WERI-Rb-1 (cell line): ENCODE results near the gene GRAP2.

Experiments
- DNase-seq: peaks from one replicate; pipeline ENCODE4 v3.0.0-alpha.2; 2020
- H3K27ac ChIP-seq: fragments of 250-450 bp; sonication (Bioruptor Pico); 2 replicates; pipeline ENCODE4 v1.5.1; 2020; ENCODE audit warnings: mild to moderate bottlenecking, moderate library complexity
- H3K27me3 ChIP-seq: fragments of 250-450 bp; sonication (Bioruptor Pico); 2 replicates; pipeline ENCODE4 v1.5.1; 2021; ENCODE audit warnings: mild to moderate bottlenecking, low read depth, moderate library complexity; ENCODE audit not compliant: insufficient read depth, severe bottlenecking
- H3K36me3 ChIP-seq: fragments of 250-450 bp; sonication (Bioruptor Pico); 2 replicates; pipeline ENCODE4 v1.5.1; 2020; ENCODE audit warnings: mild to moderate bottlenecking, moderate library complexity
- H3K4me3 ChIP-seq: 2 replicates; pipeline ENCODE4 v1.5.1; 2011; ENCODE audit warnings: low read depth, mild to moderate bottlenecking, control low read depth, low read length
- H3K9me3 ChIP-seq: fragments of 250-450 bp; sonication (Bioruptor Pico); 2 replicates; pipeline ENCODE4 v1.5.1; 2021; ENCODE audit warnings: mild to moderate bottlenecking, moderate library complexity; ENCODE audit not compliant: severe bottlenecking
- TF ChIP-seq, protein P1 (sequence below): IDR thresholded peaks from 2 replicates; pipeline ENCODE4 v1.5.1; 2011; ENCODE audit warnings: low read depth, mild to moderate bottlenecking, control low read depth, inconsistent platforms, low read length

The GRAP2 gene

DNA sequence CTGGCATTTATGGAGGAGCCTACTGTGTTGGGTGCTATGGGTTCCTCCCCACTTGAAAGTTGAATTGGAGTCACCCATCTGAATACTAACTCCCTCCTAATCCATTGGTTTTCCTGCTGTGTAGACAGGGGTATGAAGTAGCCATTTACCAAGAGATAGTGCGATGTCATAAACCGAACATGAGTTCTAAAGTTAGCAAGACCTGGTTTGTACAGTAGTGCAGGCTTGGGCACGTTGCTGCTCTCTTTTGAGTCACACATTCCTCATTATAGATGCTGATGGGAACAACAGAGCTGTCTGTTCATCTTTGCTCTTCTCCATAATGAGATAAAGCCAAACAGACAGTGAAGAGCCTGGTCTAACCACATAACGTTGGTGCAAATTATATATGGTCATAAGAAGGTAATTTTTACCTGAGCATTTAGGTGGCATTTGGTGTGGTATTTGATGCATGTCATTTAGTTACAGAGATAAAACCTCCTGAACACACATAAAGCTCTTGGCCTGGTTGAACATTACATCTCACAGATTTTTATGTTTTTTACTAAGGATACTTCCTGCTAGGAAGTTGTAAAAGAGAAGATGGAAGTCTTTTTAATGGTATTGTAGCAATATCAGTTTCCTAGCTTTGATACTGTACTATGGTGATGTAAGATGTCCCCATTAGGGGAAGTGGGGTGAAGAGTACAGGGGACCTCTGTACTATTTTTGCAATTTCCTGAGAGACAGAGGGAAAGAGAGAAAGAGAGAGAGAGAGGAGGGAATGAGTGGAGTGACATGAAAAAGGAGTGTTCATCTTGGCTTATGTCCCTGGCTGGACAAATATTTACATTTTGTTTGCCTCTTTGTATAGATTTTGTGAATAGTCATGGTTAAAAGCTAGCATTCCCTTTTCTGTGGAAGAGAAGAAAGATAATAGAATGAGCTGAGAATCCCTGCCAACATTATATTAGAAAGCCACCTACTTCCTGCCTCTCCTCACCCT lies 27.9 kb downstream of the GRAP2 start:
- Histone ChIP-seq H3K27ac (no peak overlapping the region), H3K9me3 (no peaks in the 10 kb centered on the region), H3K27me3 (no peaks in the 10 kb centered on the region), H3K36me3 (no peaks in the 10 kb centered on the region), H3K4me3 (no peak overlapping the region)
- TF ChIP-seq, protein P1, sequence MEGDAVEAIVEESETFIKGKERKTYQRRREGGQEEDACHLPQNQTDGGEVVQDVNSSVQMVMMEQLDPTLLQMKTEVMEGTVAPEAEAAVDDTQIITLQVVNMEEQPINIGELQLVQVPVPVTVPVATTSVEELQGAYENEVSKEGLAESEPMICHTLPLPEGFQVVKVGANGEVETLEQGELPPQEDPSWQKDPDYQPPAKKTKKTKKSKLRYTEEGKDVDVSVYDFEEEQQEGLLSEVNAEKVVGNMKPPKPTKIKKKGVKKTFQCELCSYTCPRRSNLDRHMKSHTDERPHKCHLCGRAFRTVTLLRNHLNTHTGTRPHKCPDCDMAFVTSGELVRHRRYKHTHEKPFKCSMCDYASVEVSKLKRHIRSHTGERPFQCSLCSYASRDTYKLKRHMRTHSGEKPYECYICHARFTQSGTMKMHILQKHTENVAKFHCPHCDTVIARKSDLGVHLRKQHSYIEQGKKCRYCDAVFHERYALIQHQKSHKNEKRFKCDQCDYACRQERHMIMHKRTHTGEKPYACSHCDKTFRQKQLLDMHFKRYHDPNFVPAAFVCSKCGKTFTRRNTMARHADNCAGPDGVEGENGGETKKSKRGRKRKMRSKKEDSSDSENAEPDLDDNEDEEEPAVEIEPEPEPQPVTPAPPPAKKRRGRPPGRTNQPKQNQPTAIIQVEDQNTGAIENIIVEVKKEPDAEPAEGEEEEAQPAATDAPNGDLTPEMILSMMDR = no peak
- no peak for DNase-seq

DNA sequence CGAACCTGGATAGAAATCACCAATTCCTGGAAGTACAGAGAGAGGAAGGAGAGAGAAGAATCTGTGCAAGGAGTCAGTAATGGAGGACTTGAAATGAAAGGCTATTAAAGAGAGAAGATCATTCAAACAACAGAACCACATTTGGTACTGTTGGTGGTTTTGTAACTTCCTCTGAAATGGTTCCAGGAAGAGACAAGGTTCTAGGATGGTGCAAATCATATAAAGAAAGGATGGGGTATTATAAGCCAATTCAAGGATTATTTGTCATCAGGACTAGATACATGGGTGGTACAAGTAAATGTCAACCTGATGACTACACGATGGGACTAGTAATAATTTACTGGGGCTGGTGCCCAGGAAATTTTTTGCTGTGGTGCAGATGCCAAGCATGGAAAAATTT lies 30.4 kb downstream of the GRAP2 start:
- TF ChIP-seq, protein P1 = no peak

DNA sequence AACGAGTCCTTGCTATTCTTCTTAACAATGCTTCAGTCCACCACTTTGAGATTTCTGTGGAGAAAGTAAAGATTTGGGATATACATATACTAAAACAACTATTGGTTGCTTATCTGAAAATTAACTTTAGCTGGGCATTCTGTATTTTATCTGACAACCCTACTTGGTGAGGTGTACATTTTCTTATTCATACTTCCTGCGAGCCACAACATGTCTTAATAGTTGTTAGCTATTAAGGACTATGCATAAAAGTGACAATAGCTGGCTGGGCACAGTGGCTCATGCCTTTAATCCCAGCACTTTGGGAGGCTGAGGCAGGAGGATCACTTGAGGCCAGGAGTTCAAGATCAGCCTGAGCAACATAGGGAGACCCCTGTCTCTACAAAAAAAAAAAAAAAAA lies 31.3 kb downstream of the GRAP2 start:
- Histone ChIP-seq H3K9me3 (no peaks in the 10 kb centered on the region), H3K27ac (no peak overlapping the region), H3K27me3 (no peaks in the 10 kb centered on the region), H3K4me3 (no peak overlapping the region), H3K36me3 (no peaks in the 10 kb centered on the region)
- DNase-seq = no peak
- TF ChIP-seq, protein P1 = no peak

More for the DNA sequence above, 30.4 kb downstream of the GRAP2 start:
- Histone ChIP-seq H3K27me3 (no peaks in the 10 kb centered on the region), H3K36me3 (no peaks in the 10 kb centered on the region), H3K27ac (no peak overlapping the region), H3K4me3 (no peak overlapping the region), H3K9me3 (no peaks in the 10 kb centered on the region)
- DNase-seq = no peak

DNA sequence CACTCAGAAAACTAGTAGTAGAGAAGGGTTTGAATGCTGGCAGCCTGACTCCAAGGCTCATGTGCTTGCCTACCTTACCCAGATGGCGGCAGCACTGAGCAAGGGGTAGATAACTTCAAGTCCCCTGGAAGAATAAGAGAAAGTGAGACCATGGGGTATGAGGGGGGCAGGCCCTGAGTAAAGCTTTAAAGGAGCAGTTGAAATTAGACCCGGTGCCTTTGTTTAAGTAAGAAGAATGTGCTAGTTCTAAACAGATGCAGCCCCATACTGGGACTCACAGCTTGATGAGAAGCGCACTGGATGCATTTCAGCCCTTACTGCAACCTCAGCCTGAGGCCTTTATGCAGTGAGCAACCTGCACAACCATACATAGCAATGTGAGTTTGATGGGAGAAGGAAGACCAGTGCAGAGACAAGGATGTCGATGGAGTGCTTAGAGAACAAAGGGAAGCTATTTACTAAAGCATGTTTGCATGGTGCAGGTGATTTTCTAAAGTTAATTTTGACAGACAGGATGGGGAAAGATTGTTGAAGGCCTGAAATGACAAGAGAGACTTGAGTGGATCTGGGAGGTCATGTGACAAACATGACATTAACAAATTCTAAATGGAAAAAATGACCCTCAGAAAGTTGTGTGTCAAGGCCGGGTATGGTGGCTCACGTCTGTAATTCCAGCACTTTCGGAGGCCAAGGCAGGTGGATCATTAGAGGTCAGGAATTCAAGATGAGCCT lies 32.2 kb downstream of the GRAP2 start:
- no peaks in the 10 kb centered on the region for H3K27me3 ChIP-seq
- no peaks in the 10 kb centered on the region for H3K36me3 ChIP-seq
- no peaks in the 10 kb centered on the region for H3K9me3 ChIP-seq
- TF ChIP-seq, protein P1 = peak; percentile 60
- H3K4me3 ChIP-seq = no peak overlapping the region
- no peak overlapping the region for H3K27ac ChIP-seq
- peak; percentile 33 for DNase-seq

DNA sequence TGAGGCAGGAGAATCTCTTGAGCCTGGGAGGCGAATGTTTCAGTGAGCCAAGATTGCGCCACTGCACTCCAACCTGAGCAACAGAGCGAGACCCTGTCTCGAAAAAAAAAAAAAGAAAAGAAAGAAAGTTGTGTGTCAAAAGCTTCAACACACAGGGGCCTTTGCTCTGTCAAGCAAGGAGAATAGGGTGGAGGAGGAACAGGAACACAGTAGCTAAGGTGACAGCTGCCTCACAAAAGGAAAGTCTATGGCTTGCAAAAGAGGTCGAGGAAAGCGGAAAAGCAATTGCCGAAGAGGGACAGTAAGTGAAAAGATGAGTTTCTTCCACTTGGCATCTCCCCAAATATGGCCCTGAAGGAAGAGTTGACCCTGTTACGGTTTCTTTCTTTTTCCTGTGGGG lies 32.9 kb downstream of the GRAP2 start:
- Histone ChIP-seq H3K36me3 (no peaks in the 10 kb centered on the region), H3K27ac (no peak overlapping the region), H3K27me3 (no peaks in the 10 kb centered on the region), H3K9me3 (no peaks in the 10 kb centered on the region), H3K4me3 (no peak overlapping the region)
- TF ChIP-seq, protein P1 = no peak
- no peak for DNase-seq
